Trophoblast cell (in vitro differentiated cells and primary cell): ENCODE results near the gene VRK3.

Source experiments
- DNase-seq, 2 donors: peaks; one replicate each; pipeline ENCODE4 v3.0.0-alpha.2; 2016
- H2AFZ ChIP-seq: 2 replicates; pipeline ENCODE4 v1.6.1; 2013; ENCODE audit warnings: low read length, moderate library complexity, mild to moderate bottlenecking; ENCODE audit not compliant: insufficient read depth, poor library complexity
- H2AK5ac ChIP-seq: 2 replicates; pipeline ENCODE4 v1.6.1; 2013; ENCODE audit warnings: mild to moderate bottlenecking, low read length
- H2BK120ac ChIP-seq: 2 replicates; pipeline ENCODE4 v1.6.1; 2013; ENCODE audit warnings: low read length, mild to moderate bottlenecking, moderate library complexity; ENCODE audit not compliant: insufficient read depth, poor library complexity
- H2BK12ac ChIP-seq: 2 replicates; pipeline ENCODE4 v1.6.1; 2013; ENCODE audit warnings: mild to moderate bottlenecking, low read length, moderate library complexity
- H2BK5ac ChIP-seq: 2 replicates; pipeline ENCODE4 v1.6.1; 2013; ENCODE audit warnings: low read length, low read depth, moderate library complexity, mild to moderate bottlenecking; ENCODE audit not compliant: poor library complexity
- H3K14ac ChIP-seq: 2 replicates; pipeline ENCODE4 v1.6.1; 2013; ENCODE audit warnings: mild to moderate bottlenecking, low read length
- H3K18ac ChIP-seq: 2 replicates; pipeline ENCODE4 v1.6.1; 2013; ENCODE audit warnings: mild to moderate bottlenecking, low read length
- H3K23ac ChIP-seq: 2 replicates; pipeline ENCODE4 v1.6.1; 2013; ENCODE audit warnings: low read length
- H3K27ac ChIP-seq: 2 replicates; pipeline ENCODE4 v1.5.1; 2013; ENCODE audit warnings: low read depth, mild to moderate bottlenecking, inconsistent platforms, low read length, moderate library complexity
- H3K27me3 ChIP-seq: 2 replicates; pipeline ENCODE4 v1.6.1; 2013; ENCODE audit warnings: inconsistent platforms, mild to moderate bottlenecking, low read length, moderate library complexity; ENCODE audit not compliant: insufficient read depth
- H3K36me3 ChIP-seq, 2 experiments: 1 replicate in 1 of 2; 2 replicates in 1 of 2; pipeline ENCODE4 v1.6.1; 2013; ENCODE audit warnings: low read length in 2 of 2, mild to moderate bottlenecking in 2 of 2, moderate library complexity in 1 of 2; ENCODE audit not compliant: insufficient read depth in 2 of 2, control insufficient read depth in 1 of 2
- H3K4ac ChIP-seq: 2 replicates; pipeline ENCODE4 v1.6.1; 2013; ENCODE audit warnings: low read depth, mild to moderate bottlenecking, low read length, moderate library complexity
- H3K4me1 ChIP-seq, 2 experiments: 1 replicate in 1 of 2; 2 replicates in 1 of 2; pipeline ENCODE4 v1.6.1; 2013; ENCODE audit warnings: low read length in 2 of 2, mild to moderate bottlenecking in 2 of 2, moderate library complexity in 1 of 2; ENCODE audit not compliant: insufficient read depth in 2 of 2, control insufficient read depth in 1 of 2
- H3K4me2 ChIP-seq: 2 replicates; pipeline ENCODE4 v1.6.1; 2013; ENCODE audit warnings: inconsistent platforms, mild to moderate bottlenecking, low read length, moderate library complexity
- H3K4me3 ChIP-seq: 2 replicates; pipeline ENCODE4 v1.5.1; 2013; ENCODE audit warnings: mild to moderate bottlenecking, low read depth, low read length, inconsistent platforms
- H3K79me1 ChIP-seq: one replicate; pipeline ENCODE4 v1.6.1; 2013; ENCODE audit warnings: low read length
- H3K79me2 ChIP-seq: 2 replicates; pipeline ENCODE4 v1.6.1; 2013; ENCODE audit warnings: low read length, mild to moderate bottlenecking; ENCODE audit not compliant: control insufficient read depth, insufficient read depth, poor library complexity
- H3K9ac ChIP-seq: 2 replicates; pipeline ENCODE4 v1.6.1; 2013; ENCODE audit warnings: mild to moderate bottlenecking, low read length
- H3K9me3 ChIP-seq: 2 replicates; pipeline ENCODE4 v1.6.1; 2013; ENCODE audit warnings: low read depth, mild to moderate bottlenecking, control low read depth, inconsistent platforms, low read length; ENCODE audit not compliant: insufficient read depth
- H4K12ac ChIP-seq: 2 replicates; pipeline ENCODE4 v1.6.1; 2013; ENCODE audit warnings: low read depth, mild to moderate bottlenecking, low read length, moderate library complexity
- H4K8ac ChIP-seq: 2 replicates; pipeline ENCODE4 v1.6.1; 2013; ENCODE audit warnings: low read depth, mild to moderate bottlenecking, low read length, moderate library complexity
- H4K91ac ChIP-seq: one replicate; pipeline ENCODE4 v1.6.1; 2013; ENCODE audit warnings: low read depth, mild to moderate bottlenecking, low read length, moderate library complexity
- WGBS: extraction: QIAGEN DNeasy Blood & Tissue Kit; methylation state at CpG from one replicate; pipeline ENCODE4 v1.1.7; 2013; ENCODE audit warnings: missing lambda C conversion rate; ENCODE audit not compliant: insufficient read length, insufficient coverage; ENCODE audit errors: extremely low coverage; 5-methylcytosine and 5-hydroxymethylcytosine counted together

VRK3 gene

DNA sequence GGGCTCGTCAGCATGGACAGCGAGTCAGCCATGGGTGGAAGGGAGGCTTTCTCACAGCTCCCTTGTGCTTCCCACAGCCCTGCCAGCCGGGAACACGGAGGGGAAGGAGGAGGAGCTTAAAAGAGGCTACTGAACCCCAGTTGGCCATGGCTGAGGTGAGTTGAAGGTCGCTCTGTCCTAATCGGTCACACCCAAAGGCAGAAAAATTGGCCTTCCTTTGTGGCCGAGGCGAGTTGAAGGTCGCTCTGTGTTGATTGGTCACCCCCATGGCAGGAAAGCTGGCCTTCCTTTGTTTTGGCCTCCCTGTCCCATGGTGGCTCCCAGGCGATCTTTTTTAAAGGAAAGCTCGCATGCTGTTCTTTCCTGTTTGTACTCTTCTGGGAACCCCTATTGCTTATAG lies 5.8 kb upstream of the VRK3 start:
- Histone ChIP-seq H3K4me1 (peaks cover 5 to 8% of the 10 kb centered on the region in 2 experiments), H3K4me2 (no peak overlapping the region), H3K79me2 (peaks cover 5% of the 10 kb centered on the region), H4K12ac (no peak overlapping the region), H3K79me1 (peaks cover 2% of the 10 kb centered on the region), H4K8ac (no peak overlapping the region), H3K9me3 (peaks cover 1% of the 10 kb centered on the region), H3K4me3 (no peak overlapping the region), H3K36me3 (peaks cover 30 to 48% of the 10 kb centered on the region in 2 experiments), H2BK120ac (no peak overlapping the region), H3K27ac (no peak overlapping the region), H3K4ac (peak overlapping the region; percentile 35), H4K91ac (no peak overlapping the region), H2AFZ (no peak overlapping the region), H3K27me3 (no peaks in the 10 kb centered on the region), H3K14ac (no peak overlapping the region), H3K23ac (no peak overlapping the region), H3K18ac (no peak overlapping the region), H3K9ac (no peak overlapping the region), H2AK5ac (no peak overlapping the region), H2BK12ac (no peak overlapping the region), H2BK5ac (no peak overlapping the region)
- DNase-seq = no peak
- WGBS = no CpG with 5 or more reads among the region's 11 CpGs

DNA sequence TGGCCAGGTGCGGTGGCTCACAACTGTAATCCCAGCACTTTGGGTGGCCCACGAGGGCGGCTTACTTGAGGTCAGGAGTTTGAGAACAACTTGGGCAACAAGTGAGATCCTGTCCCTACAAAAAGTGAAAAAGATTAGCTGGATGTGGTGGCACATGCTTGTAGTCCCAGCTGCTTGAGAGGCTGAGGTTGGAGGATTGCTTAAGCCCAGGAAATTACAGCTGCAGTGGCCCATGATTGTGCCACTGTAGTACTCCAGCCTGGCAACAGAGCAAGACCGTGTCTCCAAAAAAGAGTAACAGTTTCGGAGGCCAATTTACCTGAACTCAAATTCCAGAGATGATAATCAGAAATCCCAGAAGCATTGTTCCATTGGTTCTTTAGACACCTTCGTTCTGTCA lies 5.1 kb upstream of the VRK3 start:
- no peak for DNase-seq
- Histone ChIP-seq H3K4me1 (peaks cover 5 to 8% of the 10 kb centered on the region in 2 experiments), H2BK120ac (no peak overlapping the region), H3K18ac (no peak overlapping the region), H3K4ac (no peak overlapping the region), H2AK5ac (no peak overlapping the region), H3K9ac (no peak overlapping the region), H3K79me1 (peaks cover 3% of the 10 kb centered on the region), H2BK5ac (no peak overlapping the region), H3K27ac (no peak overlapping the region), H4K12ac (no peak overlapping the region), H3K23ac (no peak overlapping the region), H3K27me3 (no peaks in the 10 kb centered on the region), H2AFZ (no peak overlapping the region), H3K4me3 (no peak overlapping the region), H4K91ac (no peak overlapping the region), H4K8ac (no peak overlapping the region), H3K4me2 (no peak overlapping the region), H3K36me3 (peaks cover 29 to 42% of the 10 kb centered on the region in 2 experiments), H3K79me2 (peaks cover 5% of the 10 kb centered on the region), H3K14ac (no peak overlapping the region), H2BK12ac (no peak overlapping the region), H3K9me3 (peaks cover 1% of the 10 kb centered on the region)
- no CpG with 5 or more reads among the region's 6 CpGs for WGBS

DNA sequence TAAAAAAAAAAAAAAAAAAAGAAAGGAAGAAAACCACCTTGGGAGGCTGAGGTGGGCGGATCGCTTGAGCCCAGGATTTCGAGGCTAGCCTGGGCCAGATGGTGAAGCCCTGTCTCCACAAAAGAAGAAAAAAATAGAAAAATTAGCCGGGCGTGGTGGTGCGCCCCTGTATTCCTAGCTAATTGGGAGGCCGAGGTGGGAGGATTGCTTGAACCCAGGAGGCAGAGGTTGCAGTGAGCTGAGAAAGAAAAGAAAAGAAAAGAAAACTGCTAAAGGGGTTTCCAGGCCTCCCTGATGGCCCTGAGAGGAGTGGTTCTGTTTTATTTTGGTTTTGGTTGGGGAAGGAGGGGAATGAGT lies 1.4 kb upstream of the VRK3 start:
- H3K23ac ChIP-seq = no peak overlapping the region
- H2BK5ac ChIP-seq = no peak overlapping the region
- peaks cover 8% of the 10 kb centered on the region for H3K79me2 ChIP-seq
- no peak overlapping the region for H2BK12ac ChIP-seq
- no peak overlapping the region for H2AK5ac ChIP-seq
- H4K91ac ChIP-seq = no peak overlapping the region
- H3K27me3 ChIP-seq = no peaks in the 10 kb centered on the region
- no peak for DNase-seq
- no peak overlapping the region for H2AFZ ChIP-seq
- H3K4me1 ChIP-seq = peaks cover 5 to 11% of the 10 kb centered on the region in 2 experiments
- peak overlapping the region; percentile 1 for H3K4me2 ChIP-seq
- peaks cover 1% of the 10 kb centered on the region for H3K9me3 ChIP-seq
- no peak overlapping the region for H3K18ac ChIP-seq
- H3K4ac ChIP-seq = peak overlapping the region; percentile 62
- H3K14ac ChIP-seq = no peak overlapping the region
- H3K9ac ChIP-seq = no peak overlapping the region
- no peak overlapping the region for H4K12ac ChIP-seq
- H4K8ac ChIP-seq = no peak overlapping the region
- peaks cover 6% of the 10 kb centered on the region for H3K79me1 ChIP-seq
- no peak overlapping the region for H3K27ac ChIP-seq
- no CpG with 5 or more reads among the region's 7 CpGs for WGBS
- peaks cover 12 to 15% of the 10 kb centered on the region in 2 experiments for H3K36me3 ChIP-seq
- no peak overlapping the region for H2BK120ac ChIP-seq
- H3K4me3 ChIP-seq = no peak overlapping the region

DNA sequence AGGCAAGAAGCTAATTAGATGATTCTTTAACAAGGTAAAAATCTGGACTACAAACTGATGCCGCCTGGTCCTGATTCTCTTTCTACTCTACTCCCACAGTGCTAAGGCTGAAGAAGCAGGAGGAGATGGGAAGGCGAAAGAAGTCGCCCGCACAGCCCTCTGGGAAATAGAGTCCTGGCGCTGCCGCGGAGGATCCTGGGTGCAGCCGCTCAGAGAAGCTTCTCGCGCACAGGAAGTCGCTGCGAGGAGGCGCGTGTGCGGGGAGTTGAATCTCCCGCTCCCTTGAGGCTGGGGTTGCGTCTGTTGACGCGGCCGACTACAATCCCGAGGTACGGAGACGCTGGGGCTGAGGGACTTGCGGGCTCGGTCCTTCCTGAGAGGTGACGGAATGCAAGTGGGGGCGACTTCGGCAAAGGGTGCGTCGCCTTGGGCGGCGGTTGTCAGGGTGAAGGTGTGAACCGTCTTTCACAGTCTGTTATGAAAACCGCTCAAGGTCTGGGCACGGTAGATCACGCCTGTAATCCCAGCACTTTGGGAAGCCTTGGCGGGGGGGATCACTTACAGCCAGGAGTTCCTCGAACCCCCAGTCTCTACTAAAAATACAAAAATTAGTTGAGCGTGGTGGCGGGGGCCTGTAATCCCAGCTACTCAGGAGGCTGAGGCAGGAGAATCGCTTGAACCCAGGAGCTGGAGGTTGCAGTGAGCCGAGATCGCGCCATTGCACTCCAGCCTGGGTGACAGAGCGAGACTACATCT lies 800 bp upstream of the VRK3 start, which contains the start of gene ZNF473:
Gene ZNF473, plus strand, starts transcription at position 212 of the 756 bp plus-strand sequence. CDS start 5,078 bp downstream, outside the sequence.
- no peak within 1 kb of the TSS for H2BK12ac ChIP-seq
- H3K79me1 ChIP-seq = peaks cover 6% of the 10 kb centered on the region
- peak within 1 kb of the TSS; percentile 82 for H4K12ac ChIP-seq
- peaks cover 1% of the 10 kb centered on the region for H3K9me3 ChIP-seq
- peak within 1 kb of the TSS; percentile 95 for H4K8ac ChIP-seq
- H2BK120ac ChIP-seq = peak within 1 kb of the TSS; percentile 50
- peak within 1 kb of the TSS; percentile 80 for H2AFZ ChIP-seq
- H3K4me3 ChIP-seq = peak within 1 kb of the TSS; percentile 97
- peak within 1 kb of the TSS; percentile 90 for H3K9ac ChIP-seq
- DNase-seq = peak; percentile 96 to 97
- peaks cover 5 to 11% of the 10 kb centered on the region in 2 experiments for H3K4me1 ChIP-seq
- H3K27ac ChIP-seq = peak within 1 kb of the TSS; percentile 9
- H3K4me2 ChIP-seq = peak within 1 kb of the TSS; percentile 71
- peak within 1 kb of the TSS; percentile 77 for H3K18ac ChIP-seq
- no peaks in the 10 kb centered on the region for H3K27me3 ChIP-seq
- H4K91ac ChIP-seq = peak within 1 kb of the TSS; percentile 75
- WGBS = no CpG with 5 or more reads among the region's 45 CpGs
- peak within 1 kb of the TSS; percentile 31 for H2AK5ac ChIP-seq
- peak within 1 kb of the TSS; percentile 77 for H3K4ac ChIP-seq
- peaks cover 8 to 11% of the 10 kb centered on the region in 2 experiments for H3K36me3 ChIP-seq
- peak within 1 kb of the TSS; percentile 78 for H3K14ac ChIP-seq
- H3K23ac ChIP-seq = no peak within 1 kb of the TSS
- H2BK5ac ChIP-seq = peak within 1 kb of the TSS; percentile 60
- peaks cover 8% of the 10 kb centered on the region for H3K79me2 ChIP-seq
